NCI-H446 treated with DMSO at 0.1 percent for 48 hours (cell line): ENCODE measurements around the gene KIF16B.
A peak's percentile ranks its signal among the peaks of the same experiment; 100 is the strongest.
"Not testable (repeated sequence)": the region's sequence is repeated elsewhere in the genome, so short reads cannot be mapped to it uniquely, and the experiment has no call there.

ENCODE experiments used
- DNase-seq: peaks from one replicate; lab custom pipeline; 2025; lab: John Stamatoyannopoulos, UW

The KIF16B gene

GRCh38 chr20:16573001-16573965, at the start of gene KIF16B:
Gene KIF16B (minus strand): TSS chr20:16573448. CDS start chr20:16573275, 173 bp downstream.
- DNase-seq, result peak; percentile 77

GRCh38 chr20:16622501-16622900, 49.3 kb upstream of the KIF16B start:
- DNase-seq, result no peak

GRCh38 chr20:16621435-16622141, 48.3 kb upstream of the KIF16B start:
- DNase-seq, result no peak

- DNase-seq, result no peak
Measured at GRCh38 chr20:16620961-16621360, 47.7 kb upstream of the KIF16B start.

- DNase-seq, result no peak
Measured at GRCh38 chr20:16619953-16620352, 46.7 kb upstream of the KIF16B start.

- DNase-seq, result no peak
Measured at GRCh38 chr20:16617056-16617455, 43.8 kb upstream of the KIF16B start.

- DNase-seq, result no peak
Measured at GRCh38 chr20:16616317-16616716, 43.1 kb upstream of the KIF16B start.

GRCh38 chr20:16615199-16615598, 42.0 kb upstream of the KIF16B start:
- peak; percentile 58 for DNase-seq

GRCh38 chr20:16613954-16614353, 40.7 kb upstream of the KIF16B start:
- no peak for DNase-seq

GRCh38 chr20:16612706-16613105, 39.5 kb upstream of the KIF16B start:
- no peak for DNase-seq

- no peak for DNase-seq
Measured at GRCh38 chr20:16611817-16612216, 38.6 kb upstream of the KIF16B start.

GRCh38 chr20:16609066-16609465, 35.8 kb upstream of the KIF16B start:
- no peak for DNase-seq

- no peak for DNase-seq
Measured at GRCh38 chr20:16608277-16608650, 35.0 kb upstream of the KIF16B start.

GRCh38 chr20:16607364-16608276, 34.4 kb upstream of the KIF16B start:
- no peak for DNase-seq

GRCh38 chr20:16606468-16607070, 33.3 kb upstream of the KIF16B start:
- DNase-seq, result no peak

GRCh38 chr20:16601047-16601446, 27.8 kb upstream of the KIF16B start:
- DNase-seq, result peak; percentile 96

- DNase-seq, result no peak
Measured at GRCh38 chr20:16599257-16599656, 26.0 kb upstream of the KIF16B start.

GRCh38 chr20:16596991-16597390, 23.7 kb upstream of the KIF16B start:
- DNase-seq, result no peak

- not testable (repeated sequence) for DNase-seq
Measured at GRCh38 chr20:16596404-16596803, 23.2 kb upstream of the KIF16B start.

- no peak for DNase-seq
Measured at GRCh38 chr20:16595376-16595775, 22.1 kb upstream of the KIF16B start.

- DNase-seq, result no peak
Measured at GRCh38 chr20:16590041-16590633, 16.9 kb upstream of the KIF16B start.
